Endothelial cell of umbilical vein (primary cell): ENCODE results near the gene OAF.

Experiments
- EZH2 ChIP-seq: IDR thresholded peaks from 2 replicates; pipeline ENCODE4 v1.6.1; 2012; ENCODE audit warnings: borderline replicate concordance, low read depth, mild to moderate bottlenecking, moderate library complexity, low read length, inconsistent platforms; ENCODE audit not compliant: severe bottlenecking
- FOS ChIP-seq: IDR thresholded peaks from 2 replicates; pipeline ENCODE4 v1.6.1; 2011; ENCODE audit warnings: mild to moderate bottlenecking, low read length, moderate library complexity, borderline replicate concordance; ENCODE audit not compliant: insufficient read depth
- GATA2 ChIP-seq: IDR thresholded peaks from 2 replicates; pipeline ENCODE4 v1.7.0; 2011; ENCODE audit warnings: low read depth, mild to moderate bottlenecking, moderate library complexity, mixed read lengths, low read length; ENCODE audit not compliant: insufficient read length, insufficient read depth
- JUN ChIP-seq: IDR thresholded peaks from 2 replicates; pipeline ENCODE4 v1.6.1; 2011; ENCODE audit warnings: borderline replicate concordance, low read depth; ENCODE audit not compliant: insufficient read length, insufficient read depth
- MYC ChIP-seq: IDR thresholded peaks from one replicate; pipeline ENCODE4 v1.6.1; 2011; ENCODE audit warnings: mild to moderate bottlenecking, low read depth, low read length
- POLR2A ChIP-seq: IDR thresholded peaks from 2 replicates; pipeline ENCODE4 v1.6.1; 2012; ENCODE audit warnings: low read depth, mild to moderate bottlenecking, control low read depth, low read length
- POLR2AphosphoS5 ChIP-seq: IDR thresholded peaks from 2 replicates; pipeline ENCODE4 v1.6.1; 2012; ENCODE audit warnings: low read depth, mild to moderate bottlenecking, control low read depth, low read length, moderate library complexity; ENCODE audit not compliant: insufficient read depth
- TF ChIP-seq, protein P1 (sequence below), 2 donors: IDR thresholded peaks; 1 replicate in 1 of 2; 2 replicates in 1 of 2; pipeline ENCODE4 v1.5.1; 2011; ENCODE audit warnings: low read length in 2 of 2, mild to moderate bottlenecking in 2 of 2, moderate library complexity in 2 of 2, control low read depth in 1 of 2, inconsistent platforms in 1 of 2, low read depth in 1 of 2; ENCODE audit not compliant: insufficient read depth in 1 of 2; ENCODE audit errors: extremely low read depth in 1 of 2
- TF ChIP-seq, protein P2 (sequence below): IDR thresholded peaks from 2 replicates; pipeline ENCODE4 v1.6.1; 2011; ENCODE audit not compliant: insufficient read depth, insufficient read length

- TF ChIP-seq POLR2A (no peak), MYC (no peak), JUN (no peak), EZH2 (no peak), POLR2AphosphoS5 (no peak), FOS (no peak), GATA2 (no peak)
- TF ChIP-seq, protein P1, sequence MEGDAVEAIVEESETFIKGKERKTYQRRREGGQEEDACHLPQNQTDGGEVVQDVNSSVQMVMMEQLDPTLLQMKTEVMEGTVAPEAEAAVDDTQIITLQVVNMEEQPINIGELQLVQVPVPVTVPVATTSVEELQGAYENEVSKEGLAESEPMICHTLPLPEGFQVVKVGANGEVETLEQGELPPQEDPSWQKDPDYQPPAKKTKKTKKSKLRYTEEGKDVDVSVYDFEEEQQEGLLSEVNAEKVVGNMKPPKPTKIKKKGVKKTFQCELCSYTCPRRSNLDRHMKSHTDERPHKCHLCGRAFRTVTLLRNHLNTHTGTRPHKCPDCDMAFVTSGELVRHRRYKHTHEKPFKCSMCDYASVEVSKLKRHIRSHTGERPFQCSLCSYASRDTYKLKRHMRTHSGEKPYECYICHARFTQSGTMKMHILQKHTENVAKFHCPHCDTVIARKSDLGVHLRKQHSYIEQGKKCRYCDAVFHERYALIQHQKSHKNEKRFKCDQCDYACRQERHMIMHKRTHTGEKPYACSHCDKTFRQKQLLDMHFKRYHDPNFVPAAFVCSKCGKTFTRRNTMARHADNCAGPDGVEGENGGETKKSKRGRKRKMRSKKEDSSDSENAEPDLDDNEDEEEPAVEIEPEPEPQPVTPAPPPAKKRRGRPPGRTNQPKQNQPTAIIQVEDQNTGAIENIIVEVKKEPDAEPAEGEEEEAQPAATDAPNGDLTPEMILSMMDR (IDR thresholded peaks at IDR 0.05; ENCODE audit: extremely low read depth in 1 of 2, insufficient read depth in 1 of 2, low read depth in 1 of 2, low read length in 2 of 2) = no peak
- TF ChIP-seq, protein P2, sequence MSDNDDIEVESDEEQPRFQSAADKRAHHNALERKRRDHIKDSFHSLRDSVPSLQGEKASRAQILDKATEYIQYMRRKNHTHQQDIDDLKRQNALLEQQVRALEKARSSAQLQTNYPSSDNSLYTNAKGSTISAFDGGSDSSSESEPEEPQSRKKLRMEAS = no peak
Observed at GRCh38 chr11:120268686-120269085, 57.9 kb downstream of the OAF start.
